B cell (primary cell): Measurements from ENCODE around the gene ETFA. TPM values are rescaled to one million over a fixed set of nuclear protein-coding genes. Genes with fewer than 3 reads are reported as not detected.

ENCODE experiments used
- ATAC-seq: fragments of 200-7000 bp; cut with Tn5 transposase; one replicate; pipeline ENCODE4 v1.10.0; 2021; ENCODE audit warnings: low read depth, mild to moderate bottlenecking, moderate number of reproducible peaks, moderate library complexity
- CTCF ChIA-PET: fragments of 350-600 bp; sonication (Branson Sonifier 250); formaldehyde crosslinking; loops from one replicate; lab custom pipeline; 2021; ENCODE audit warnings: antibody characterized with exemption, inconsistent platforms; lab: Charles Lee
- POLR2A ChIA-PET: fragments of 350-600 bp; sonication (Branson Sonifier 250); formaldehyde crosslinking; loops from one replicate; lab custom pipeline; 2021; ENCODE audit warnings: antibody characterized with exemption; lab: Charles Lee
- DNase-seq: peaks from one replicate; pipeline ENCODE4 v3.0.0; 2013
- H2AFZ ChIP-seq: 2 replicates; pipeline ENCODE4 v1.6.1; 2012; ENCODE audit warnings: mild to moderate bottlenecking, low read depth, low read length; ENCODE audit not compliant: insufficient read depth, poor library complexity, severe bottlenecking
- H3K27ac ChIP-seq, 2 donors: 1 replicate in 1 of 2; 2 replicates in 1 of 2; pipeline ENCODE4 v1.5.1; 2012 to 2013; ENCODE audit warnings: low read length in 2 of 2, mild to moderate bottlenecking in 2 of 2, moderate library complexity in 1 of 2
- H3K27me3 ChIP-seq, 4 experiments: fragments of 200-600 bp in 1 of 4; sonication (generic) in 1 of 4; replicated peaks in 1 of 4; 1 replicate in 2 of 4; 2 replicates in 2 of 4; pipeline versions ENCODE4 v1.6.1 to v1.7.0; 2013 to 2016; ENCODE audit warnings: low read length in 3 of 4, mild to moderate bottlenecking in 2 of 4, mixed read lengths in 1 of 4, moderate library complexity in 1 of 4; ENCODE audit not compliant: insufficient read depth in 4 of 4, control insufficient read depth in 3 of 4; ENCODE audit errors: control extremely low read depth in 1 of 4
- H3K36me3 ChIP-seq, 2 experiments: replicated peaks in 1 of 2; 1 replicate in 1 of 2; 2 replicates in 1 of 2; pipeline versions ENCODE4 v1.6.1 to v1.7.1; 2013; ENCODE audit warnings: low read length in 1 of 2; ENCODE audit not compliant: insufficient read depth in 2 of 2, control insufficient read depth in 1 of 2; ENCODE audit errors: control extremely low read depth in 1 of 2, extremely low read depth in 1 of 2
- H3K4me1 ChIP-seq, 2 donors: fragments of 200-600 bp in 1 of 2; sonication (generic) in 1 of 2; 1 replicate in 1 of 2; 2 replicates in 1 of 2; pipeline versions ENCODE4 v1.5.1 to v1.6.1; 2013 to 2017; ENCODE audit warnings: low read length in 2 of 2; ENCODE audit not compliant: control insufficient read depth in 2 of 2, insufficient read depth in 2 of 2
- H3K4me2 ChIP-seq: replicated peaks from 2 replicates; pipeline ENCODE3; 2012; ENCODE audit warnings: mild to moderate bottlenecking, low read depth, low read length; ENCODE audit not compliant: poor library complexity, severe bottlenecking
- H3K4me3 ChIP-seq, 5 experiments: fragments of 200-600 bp in 1 of 5; sonication (generic) in 1 of 5; 1 replicate in 3 of 5; 2 replicates in 2 of 5; pipeline versions ENCODE4 v1.5.1 to v1.7.0; 2011 to 2016; ENCODE audit warnings: low read length in 4 of 5, mild to moderate bottlenecking in 4 of 5, low read depth in 2 of 5, control low read depth in 1 of 5, moderate library complexity in 1 of 5; ENCODE audit not compliant: insufficient read depth in 1 of 5; ENCODE audit errors: control extremely low read depth in 1 of 5, extremely low read depth in 1 of 5
- H3K79me2 ChIP-seq: fragments of 200-600 bp; sonication (generic); one replicate; pipeline ENCODE4 v1.6.0; 2016; ENCODE audit warnings: low read length; ENCODE audit not compliant: control insufficient read depth, insufficient read depth
- H3K9ac ChIP-seq: fragments of 200-600 bp; sonication (generic); 2 replicates; pipeline ENCODE4 v1.6.1; 2017; ENCODE audit warnings: mild to moderate bottlenecking, low read length, moderate library complexity
- H3K9me3 ChIP-seq, 3 donors: one replicate each; pipeline versions ENCODE4 v1.6.1 to v1.7.1; 2013; ENCODE audit warnings: low read length in 2 of 3; ENCODE audit not compliant: control insufficient read depth in 2 of 3, insufficient read depth in 1 of 3; ENCODE audit errors: control extremely low read depth in 1 of 3
- H4K20me1 ChIP-seq: 2 replicates; pipeline ENCODE4 v1.6.0; 2012; ENCODE audit warnings: mild to moderate bottlenecking, low read length; ENCODE audit not compliant: insufficient read depth, control insufficient read depth, poor library complexity, severe bottlenecking
- H3K27ac Mint-ChIP-seq: one replicate; pipeline ENCODE4 v1.8.0; 2021; ENCODE audit warnings: mixed read lengths
- H3K27me3 Mint-ChIP-seq: one replicate; pipeline ENCODE4 v1.8.0; 2021; ENCODE audit warnings: mixed read lengths
- H3K4me1 Mint-ChIP-seq: one replicate; pipeline ENCODE4 v1.8.0; 2021; ENCODE audit warnings: mixed read lengths
- H3K4me3 Mint-ChIP-seq: one replicate; pipeline ENCODE4 v1.8.0; 2021; ENCODE audit warnings: mixed read lengths
- H3K9me3 Mint-ChIP-seq: one replicate; pipeline ENCODE4 v1.8.0; 2022; ENCODE audit warnings: mixed read lengths; ENCODE audit not compliant: insufficient read depth
- EZH2 ChIP-seq: IDR thresholded peaks from 2 replicates; pipeline ENCODE4 v1.6.1; 2012; ENCODE audit warnings: borderline replicate concordance, low read depth, mild to moderate bottlenecking, moderate library complexity, low read length; ENCODE audit not compliant: insufficient read depth, poor library complexity, severe bottlenecking
- WGBS: methylation state at CpG from one replicate; pipeline ENCODE4 v1.1.5; 2013; ENCODE audit warnings: missing lambda C conversion rate; ENCODE audit not compliant: insufficient coverage; 5-methylcytosine and 5-hydroxymethylcytosine counted together
- intact Hi-C: fragments of 100-400 bp; cut with micrococcal nuclease; formaldehyde crosslinking; loops from one replicate; pipeline ENCODE4 v1.10.0; 2022
- polyA plus RNA-seq: library from polyadenylated mRNA; depleted of rRNA; stranded (reverse); fragments of >200 nt; gene quantifications from 2 replicates; pipeline ENCODE4 v1.2.3, GENCODE V29; 2012
- total RNA-seq, 2 donors: library from RNA; stranded (reverse); fragments of 120-200 nt in 1 of 2; gene quantifications; 1 replicate in 1 of 2; 2 replicates in 1 of 2; pipeline versions ENCODE4 v1.2.3 to v1.2.4, GENCODE V29; 2013 to 2022
- TF ChIP-seq, protein P1 (sequence below): fragments of 200-600 bp; IDR thresholded peaks from one replicate; pipeline ENCODE4 v1.8.0; 2022; ENCODE audit warnings: antibody characterized with exemption, mild to moderate bottlenecking

Gene ETFA
- total and polyA plus RNA-seq, 2 donors (not counting 1 experiment from before 2014, with no cell fraction given) = 34.9 to 68.8 TPM

DNA sequence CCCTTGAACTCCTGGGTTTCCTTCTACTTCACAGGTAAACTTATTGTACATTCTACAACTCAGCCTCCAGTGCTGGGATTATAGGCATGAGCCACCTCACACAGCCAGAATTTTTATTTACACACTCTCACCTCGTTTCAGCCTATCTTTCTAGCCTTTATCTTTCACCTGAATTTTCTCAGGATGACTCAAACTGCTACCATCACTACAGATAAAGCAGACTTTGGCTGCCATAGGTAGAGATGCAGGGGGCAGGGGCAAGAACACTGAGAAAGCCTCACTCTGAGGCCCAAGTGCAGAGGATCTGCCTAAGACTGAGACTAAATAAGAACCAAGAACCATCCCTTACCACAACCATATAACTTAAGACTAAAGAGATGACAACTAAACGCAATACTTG lies 59.0 kb downstream of the ETFA start:
- WGBS = no CpG with 5 or more reads among the region's 2 CpGs
- Histone ChIP-seq H3K27me3 (no peaks in the 10 kb centered on the region), H3K9me3 (no peaks in the 10 kb centered on the region), H3K4me2 (no peak overlapping the region), H3K79me2 (no peaks in the 10 kb centered on the region), H3K4me3 (no peak overlapping the region), H4K20me1 (peaks cover 6% of the 10 kb centered on the region), H3K4me1 (no peaks in the 10 kb centered on the region), H3K27ac (no peak overlapping the region), H3K36me3 (peaks cover 0 to 2% of the 10 kb centered on the region in 2 experiments), H2AFZ (no peak overlapping the region), H3K9ac (no peak overlapping the region)
- H3K9me3 Mint-ChIP-seq = no peaks in the 10 kb centered on the region
- no peak overlapping the region for H3K4me3 Mint-ChIP-seq
- no peaks in the 10 kb centered on the region for H3K4me1 Mint-ChIP-seq
- H3K27me3 Mint-ChIP-seq = no peaks in the 10 kb centered on the region
- no peak for ATAC-seq
- intact Hi-C loops = no loop called here
- H3K27ac Mint-ChIP-seq = no peak overlapping the region
- no peak for DNase-seq
- TF ChIP-seq, protein P1, sequence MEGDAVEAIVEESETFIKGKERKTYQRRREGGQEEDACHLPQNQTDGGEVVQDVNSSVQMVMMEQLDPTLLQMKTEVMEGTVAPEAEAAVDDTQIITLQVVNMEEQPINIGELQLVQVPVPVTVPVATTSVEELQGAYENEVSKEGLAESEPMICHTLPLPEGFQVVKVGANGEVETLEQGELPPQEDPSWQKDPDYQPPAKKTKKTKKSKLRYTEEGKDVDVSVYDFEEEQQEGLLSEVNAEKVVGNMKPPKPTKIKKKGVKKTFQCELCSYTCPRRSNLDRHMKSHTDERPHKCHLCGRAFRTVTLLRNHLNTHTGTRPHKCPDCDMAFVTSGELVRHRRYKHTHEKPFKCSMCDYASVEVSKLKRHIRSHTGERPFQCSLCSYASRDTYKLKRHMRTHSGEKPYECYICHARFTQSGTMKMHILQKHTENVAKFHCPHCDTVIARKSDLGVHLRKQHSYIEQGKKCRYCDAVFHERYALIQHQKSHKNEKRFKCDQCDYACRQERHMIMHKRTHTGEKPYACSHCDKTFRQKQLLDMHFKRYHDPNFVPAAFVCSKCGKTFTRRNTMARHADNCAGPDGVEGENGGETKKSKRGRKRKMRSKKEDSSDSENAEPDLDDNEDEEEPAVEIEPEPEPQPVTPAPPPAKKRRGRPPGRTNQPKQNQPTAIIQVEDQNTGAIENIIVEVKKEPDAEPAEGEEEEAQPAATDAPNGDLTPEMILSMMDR = no peak
- no peak for TF ChIP-seq EZH2
- POLR2A ChIA-PET = no interaction called here
- CTCF ChIA-PET = no interaction called here

DNA sequence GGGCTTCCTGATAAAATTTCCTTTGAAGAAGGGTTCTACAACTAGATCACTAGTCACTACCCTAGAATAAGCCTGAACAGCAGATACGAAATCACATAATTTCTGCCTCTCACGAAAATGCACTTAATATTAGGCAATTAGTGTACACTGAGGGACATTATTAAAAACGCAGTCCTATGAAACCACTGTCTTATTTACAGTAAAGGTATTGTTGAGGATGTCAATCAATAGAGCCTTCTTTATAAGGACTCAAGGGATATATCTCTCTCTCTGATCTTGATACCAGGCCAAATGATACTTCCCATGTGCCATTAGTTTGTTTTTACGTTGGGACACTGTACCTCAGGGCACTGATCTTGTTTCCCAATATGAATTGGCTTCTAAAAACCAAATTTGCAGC lies 59.6 kb downstream of the ETFA start:
- H3K4me3 Mint-ChIP-seq = no peak overlapping the region
- intact Hi-C loops = no loop called here
- CTCF ChIA-PET = no interaction called here
- H3K27me3 Mint-ChIP-seq = no peaks in the 10 kb centered on the region
- Histone ChIP-seq H3K4me1 (no peaks in the 10 kb centered on the region), H3K79me2 (no peaks in the 10 kb centered on the region), H3K4me3 (no peak overlapping the region), H3K27ac (no peak overlapping the region), H3K9ac (no peak overlapping the region), H3K27me3 (no peaks in the 10 kb centered on the region), H4K20me1 (peaks cover 6% of the 10 kb centered on the region), H3K9me3 (no peaks in the 10 kb centered on the region), H3K4me2 (no peak overlapping the region), H3K36me3 (peaks cover 0 to 2% of the 10 kb centered on the region in 2 experiments), H2AFZ (no peak overlapping the region)
- TF ChIP-seq, protein P1 = no peak
- TF ChIP-seq EZH2 = no peak
- DNase-seq (no peak), ATAC-seq (no peak)
- POLR2A ChIA-PET = no interaction called here
- H3K9me3 Mint-ChIP-seq = no peaks in the 10 kb centered on the region
- WGBS = 100% methylated on average over 1 of the region's 4 CpGs
- no peaks in the 10 kb centered on the region for H3K4me1 Mint-ChIP-seq
- no peak overlapping the region for H3K27ac Mint-ChIP-seq
